Epithelial cell of esophagus (primary cell): Measurements from ENCODE around the gene ATP5F1D.

Source experiments
- DNase-seq: peaks from one replicate; pipeline ENCODE4 v3.0.0; 2010; ENCODE audit warnings: low read depth
- H3K4me3 ChIP-seq: 2 replicates; pipeline ENCODE4 v1.5.1; 2011; ENCODE audit warnings: mild to moderate bottlenecking, low read length, control low read depth
- TF ChIP-seq, protein P1 (sequence below): IDR thresholded peaks from 2 replicates; pipeline ENCODE4 v1.5.1; 2011; ENCODE audit warnings: low read depth, mild to moderate bottlenecking, low read length, control low read depth, inconsistent platforms; ENCODE audit not compliant: insufficient read depth; ENCODE audit errors: missing control alignments

ATP5F1D gene

DNA sequence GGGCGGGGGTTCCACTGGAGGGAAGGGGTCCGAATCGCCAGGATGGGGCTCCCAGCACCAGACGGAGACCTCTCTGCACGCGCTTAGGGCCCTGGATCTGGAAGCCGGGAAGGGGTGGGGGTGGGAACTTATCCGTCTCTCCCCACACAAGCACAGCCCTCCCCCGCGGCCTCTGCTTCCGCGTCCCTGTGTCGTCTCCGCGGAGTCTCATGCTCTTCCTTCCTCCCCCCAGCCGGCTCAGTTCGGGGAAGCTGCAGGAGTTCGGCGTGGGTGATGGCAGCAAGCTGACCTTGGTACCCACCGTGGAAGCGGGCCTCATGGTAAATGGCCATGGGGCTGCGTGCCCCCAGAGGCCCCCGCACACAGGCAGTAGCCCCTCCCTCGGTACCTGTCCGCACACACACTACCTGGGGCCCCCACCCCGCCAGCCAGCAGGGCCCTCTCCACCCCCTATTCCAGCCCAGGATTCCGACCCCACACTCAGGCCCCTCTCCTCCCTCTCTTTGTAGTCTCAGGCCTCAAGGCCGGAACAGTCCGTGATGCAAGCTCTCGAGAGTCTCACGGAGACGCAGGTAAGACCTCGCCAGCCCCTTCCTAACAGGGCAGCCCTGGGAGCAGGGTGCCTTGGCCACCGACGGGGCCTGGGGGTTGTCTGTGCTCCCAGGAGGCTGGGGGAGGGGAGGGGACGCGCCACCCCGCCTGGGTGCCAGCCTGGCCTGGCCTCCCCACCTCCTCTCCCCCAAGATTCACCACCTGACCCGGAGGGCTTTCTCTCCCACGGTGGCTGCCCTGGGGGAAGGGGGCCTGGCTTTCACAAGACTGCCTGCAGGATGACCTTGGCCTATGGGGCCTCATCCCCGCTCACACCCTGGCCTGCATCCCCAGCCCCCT is 10.0 kb downstream of the ATP5F1D start:
- peak overlapping the region; percentile 75 for H3K4me3 ChIP-seq
- DNase-seq: peak; percentile 64
- TF ChIP-seq, protein P1, sequence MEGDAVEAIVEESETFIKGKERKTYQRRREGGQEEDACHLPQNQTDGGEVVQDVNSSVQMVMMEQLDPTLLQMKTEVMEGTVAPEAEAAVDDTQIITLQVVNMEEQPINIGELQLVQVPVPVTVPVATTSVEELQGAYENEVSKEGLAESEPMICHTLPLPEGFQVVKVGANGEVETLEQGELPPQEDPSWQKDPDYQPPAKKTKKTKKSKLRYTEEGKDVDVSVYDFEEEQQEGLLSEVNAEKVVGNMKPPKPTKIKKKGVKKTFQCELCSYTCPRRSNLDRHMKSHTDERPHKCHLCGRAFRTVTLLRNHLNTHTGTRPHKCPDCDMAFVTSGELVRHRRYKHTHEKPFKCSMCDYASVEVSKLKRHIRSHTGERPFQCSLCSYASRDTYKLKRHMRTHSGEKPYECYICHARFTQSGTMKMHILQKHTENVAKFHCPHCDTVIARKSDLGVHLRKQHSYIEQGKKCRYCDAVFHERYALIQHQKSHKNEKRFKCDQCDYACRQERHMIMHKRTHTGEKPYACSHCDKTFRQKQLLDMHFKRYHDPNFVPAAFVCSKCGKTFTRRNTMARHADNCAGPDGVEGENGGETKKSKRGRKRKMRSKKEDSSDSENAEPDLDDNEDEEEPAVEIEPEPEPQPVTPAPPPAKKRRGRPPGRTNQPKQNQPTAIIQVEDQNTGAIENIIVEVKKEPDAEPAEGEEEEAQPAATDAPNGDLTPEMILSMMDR: no peak

DNA sequence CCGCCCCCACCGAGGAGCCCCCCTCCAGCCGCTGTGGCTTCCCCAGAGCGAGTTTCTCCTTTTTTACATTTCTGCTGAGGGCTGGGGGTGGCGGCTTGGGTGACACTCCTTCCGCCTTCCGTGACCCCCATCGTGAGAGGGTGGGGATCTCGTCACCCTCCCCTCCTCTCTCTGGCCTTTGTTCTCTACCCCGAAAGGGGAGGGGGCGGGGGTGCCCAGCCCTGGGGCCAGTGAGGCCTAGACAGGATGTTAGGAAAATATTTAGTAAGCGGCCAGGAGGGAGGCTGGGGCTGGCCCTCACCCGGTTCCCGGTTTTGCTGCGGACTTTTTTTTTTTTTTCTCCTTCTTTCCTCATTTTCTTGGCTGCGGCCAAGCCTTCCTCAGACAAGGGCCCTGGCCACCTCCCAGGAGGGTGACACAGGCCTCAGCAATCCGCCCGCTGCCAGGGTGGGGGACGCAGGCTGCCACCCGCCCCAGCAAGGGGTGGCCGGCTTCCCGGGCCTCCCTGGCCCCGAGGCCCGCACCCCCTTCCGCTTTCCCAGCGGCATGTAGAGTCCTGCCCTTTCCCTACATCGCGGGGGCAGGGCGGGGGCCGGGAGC is 10.8 kb downstream of the ATP5F1D start:
- peak overlapping the region; percentile 75 for H3K4me3 ChIP-seq
- TF ChIP-seq, protein P1: no peak
- DNase-seq: peak; percentile 96

GRCh38 chr19:1252821-1253513 is 11.4 kb downstream of the ATP5F1D start:
- TF ChIP-seq, protein P1: no peak
- H3K4me3 ChIP-seq: peak overlapping the region; percentile 75
- peak; percentile 96 for DNase-seq

GRCh38 chr19:1253514-1254080 is 12.0 kb downstream of the ATP5F1D start:
- peak overlapping the region; percentile 32 for H3K4me3 ChIP-seq
- no peak for DNase-seq

GRCh38 chr19:1254081-1254527 is 12.6 kb downstream of the ATP5F1D start:
- TF ChIP-seq, protein P1: no peak
- H3K4me3 ChIP-seq: no peak overlapping the region

More at GRCh38 chr19:1253514-1254080, 12.0 kb downstream of the ATP5F1D start:
- TF ChIP-seq, protein P1: no peak

DNA sequence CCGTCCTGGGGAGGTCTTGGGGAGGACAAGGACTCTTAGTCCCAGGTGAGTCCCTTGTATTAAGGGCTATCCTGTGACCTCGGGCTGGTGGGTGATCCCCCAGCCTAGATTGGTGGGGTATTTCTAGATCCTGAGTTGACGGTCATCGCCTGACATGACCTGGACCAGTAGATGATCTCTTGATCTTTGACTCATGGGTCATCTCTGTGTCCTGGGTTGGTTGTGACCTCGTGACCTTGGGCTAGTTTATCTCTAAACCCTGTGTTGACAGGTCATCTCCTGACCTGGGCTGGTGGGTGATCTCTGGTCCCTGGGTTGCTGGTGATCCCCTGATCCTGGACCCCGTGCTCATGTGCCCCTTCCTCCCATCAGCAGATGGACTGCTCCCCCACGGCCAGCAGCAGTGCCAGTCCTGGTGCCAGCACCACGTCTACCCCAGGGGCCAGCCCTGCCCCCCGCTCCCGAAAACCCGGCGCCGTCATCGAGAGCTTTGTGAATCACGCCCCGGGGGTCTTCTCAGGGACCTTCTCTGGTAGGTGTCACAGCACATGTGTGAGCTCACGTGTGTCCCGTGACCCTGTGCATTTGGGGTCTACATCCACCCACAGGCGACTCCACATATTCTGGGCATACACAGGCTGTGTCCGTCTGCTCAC is 13.1 kb downstream of the ATP5F1D start:
- no peak overlapping the region for H3K4me3 ChIP-seq
- DNase-seq: no peak
- TF ChIP-seq, protein P1: no peak

More at GRCh38 chr19:1254081-1254527, 12.6 kb downstream of the ATP5F1D start:
- no peak for DNase-seq
